CD4-positive, alpha-beta T cell treated with Interleukin-4 for 1 hour (primary cell): ENCODE measurements around the gene HOXD10.

ENCODE experiments used
- DNase-seq, 2 donors: peaks; one replicate each; pipeline ENCODE4 v3.0.0-alpha.2; 2020 to 2022

The HOXD10 gene

GRCh38 chr2:176115883-176116813 lies at the start of gene HOXD10:
HOXD10 (plus strand) TSS chr2:176116778; CDS start chr2:176116834, 56 bp downstream.
- DNase-seq = no peak

GRCh38 chr2:176067589-176068418 lies 48.8 kb upstream of the HOXD10 start:
- no peak for DNase-seq

- DNase-seq = no peak
Measured at GRCh38 chr2:176068419-176068832, 48.2 kb upstream of the HOXD10 start.

- DNase-seq = no peak
Measured at GRCh38 chr2:176071330-176072291, 45.0 kb upstream of the HOXD10 start.

GRCh38 chr2:176072292-176072669 lies 44.3 kb upstream of the HOXD10 start:
- no peak for DNase-seq

- no peak for DNase-seq
Measured at GRCh38 chr2:176072951-176073904, 43.4 kb upstream of the HOXD10 start.

GRCh38 chr2:176074919-176075425 lies 41.6 kb upstream of the HOXD10 start:
- DNase-seq = no peak

- DNase-seq = no peak
Measured at GRCh38 chr2:176075481-176075880, 41.1 kb upstream of the HOXD10 start.

- no peak for DNase-seq
Measured at GRCh38 chr2:176076063-176076462, 40.5 kb upstream of the HOXD10 start.

GRCh38 chr2:176076796-176077195 lies 39.8 kb upstream of the HOXD10 start:
- DNase-seq = no peak

GRCh38 chr2:176078541-176079284 lies 37.9 kb upstream of the HOXD10 start:
- DNase-seq = no peak

- DNase-seq = no peak
Measured at GRCh38 chr2:176079285-176079830, 37.2 kb upstream of the HOXD10 start.

GRCh38 chr2:176079831-176080539 lies 36.6 kb upstream of the HOXD10 start:
- DNase-seq = no peak

GRCh38 chr2:176080540-176081375 lies 35.8 kb upstream of the HOXD10 start:
- no peak for DNase-seq

GRCh38 chr2:176081376-176081836 lies 35.2 kb upstream of the HOXD10 start:
- DNase-seq = no peak

- no peak for DNase-seq
Measured at GRCh38 chr2:176081837-176082524, 34.6 kb upstream of the HOXD10 start.

GRCh38 chr2:176082525-176082823 lies 34.1 kb upstream of the HOXD10 start:
- DNase-seq = no peak
